NOMO-1 treated with dmso at 0.1 percent for 144 hours (cell line): ENCODE measurements around the gene MAP4K5.

Source experiments
- DNase-seq: peaks from one replicate; lab custom pipeline; 2025; ENCODE audit not compliant: unreplicated experiment; lab: John Stamatoyannopoulos, UW

The MAP4K5 gene

DNA sequence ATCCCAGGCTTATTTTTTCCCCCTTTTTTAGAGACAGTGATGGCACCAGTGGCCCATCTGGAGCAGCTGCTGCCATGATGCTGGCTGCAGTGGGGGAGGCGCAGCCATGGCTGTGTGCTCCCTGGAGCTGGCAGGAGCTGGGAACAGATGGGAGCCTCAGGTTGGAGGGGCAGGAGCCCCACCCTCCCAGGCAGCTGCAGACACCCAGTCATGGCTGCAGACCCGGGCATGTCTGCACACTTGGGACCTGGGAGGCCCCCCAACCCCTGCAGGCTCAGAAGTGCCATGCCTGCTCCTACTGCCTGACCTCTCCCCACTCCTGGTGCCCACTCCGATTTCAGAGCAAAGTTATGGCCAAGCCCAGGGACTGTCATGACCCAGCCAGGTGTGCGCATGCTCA lies 160.8 kb downstream of the MAP4K5 start:
- DNase-seq, result no peak
